Skeletal muscle satellite cell (primary cell): ENCODE data around the gene ENG. TPM values are rescaled to one million over a fixed set of nuclear protein-coding genes. Genes with fewer than 3 reads are reported as not detected.

ENCODE experiments used
- H3K27me3 ChIP-seq: 2 replicates; pipeline ENCODE4 v1.7.0; 2013; ENCODE audit warnings: low read length; ENCODE audit not compliant: control insufficient read depth, insufficient read depth
- H3K36me3 ChIP-seq: 2 replicates; pipeline ENCODE4 v1.7.0; 2013; ENCODE audit warnings: mild to moderate bottlenecking, control low read depth, low read length; ENCODE audit not compliant: insufficient read depth
- H3K4me1 ChIP-seq: 2 replicates; pipeline ENCODE4 v1.7.0; 2013; ENCODE audit warnings: low read length; ENCODE audit not compliant: control insufficient read depth, insufficient read depth
- H3K4me2 ChIP-seq: 2 replicates; pipeline ENCODE4 v1.7.0; 2013; ENCODE audit warnings: mild to moderate bottlenecking, low read length
- H3K4me3 ChIP-seq: 2 replicates; pipeline ENCODE4 v1.7.0; 2013; ENCODE audit warnings: low read length
- H3K9ac ChIP-seq: 2 replicates; pipeline ENCODE4 v1.7.0; 2013; ENCODE audit warnings: mild to moderate bottlenecking, low read depth, low read length, moderate library complexity
- H3K9me3 ChIP-seq: replicated peaks from 2 replicates; pipeline ENCODE4 v1.7.0; 2013; ENCODE audit warnings: mild to moderate bottlenecking, control low read depth, low read length
- small RNA-seq: library from RNA; depleted of rRNA; stranded (forward); fragments of <200 nt; gene quantifications from one replicate; pipeline ENCODE3, GENCODE V24; 2012

Gene ENG

DNA sequence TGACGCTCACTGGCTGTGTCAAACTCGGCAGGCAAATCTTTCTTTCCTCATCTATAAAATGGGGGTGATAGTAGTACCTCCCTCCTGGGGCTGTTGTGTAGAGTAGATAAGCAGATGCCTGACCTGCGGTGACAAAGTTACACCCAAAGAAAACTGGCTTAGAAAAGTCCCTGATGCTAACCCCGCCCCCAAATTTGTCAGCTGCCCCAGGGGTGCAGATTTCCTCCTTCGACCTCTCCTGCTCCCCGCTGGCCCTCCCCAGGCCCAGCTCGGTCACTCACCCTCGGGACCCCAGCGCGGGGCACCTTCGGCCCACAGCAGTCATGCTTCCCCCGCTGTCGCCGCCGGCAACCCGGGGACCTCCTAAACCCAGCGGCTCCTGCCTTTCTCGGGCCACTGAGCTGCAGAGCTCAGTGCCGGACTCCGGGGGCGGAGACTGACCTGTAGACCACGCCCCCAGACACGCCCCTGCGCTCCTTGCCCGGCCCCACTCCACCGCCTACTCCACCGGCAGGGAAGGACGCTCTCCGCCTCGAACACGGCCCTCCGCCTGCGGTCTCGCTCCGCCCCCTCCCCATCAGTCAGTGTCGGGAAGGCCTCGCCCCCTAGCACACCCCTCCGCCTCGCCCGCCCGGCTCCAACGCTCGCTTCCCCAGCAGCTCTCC is 83.4 kb downstream of the ENG start:
- Histone ChIP-seq H3K9me3 (no peaks in the 10 kb centered on the region), H3K4me3 (peak overlapping the region; percentile 69), H3K4me1 (peaks cover 5% of the 10 kb centered on the region), H3K9ac (no peak overlapping the region), H3K4me2 (peak overlapping the region; percentile 92), H3K36me3 (no peaks in the 10 kb centered on the region), H3K27me3 (peaks cover 27% of the 10 kb centered on the region)

DNA sequence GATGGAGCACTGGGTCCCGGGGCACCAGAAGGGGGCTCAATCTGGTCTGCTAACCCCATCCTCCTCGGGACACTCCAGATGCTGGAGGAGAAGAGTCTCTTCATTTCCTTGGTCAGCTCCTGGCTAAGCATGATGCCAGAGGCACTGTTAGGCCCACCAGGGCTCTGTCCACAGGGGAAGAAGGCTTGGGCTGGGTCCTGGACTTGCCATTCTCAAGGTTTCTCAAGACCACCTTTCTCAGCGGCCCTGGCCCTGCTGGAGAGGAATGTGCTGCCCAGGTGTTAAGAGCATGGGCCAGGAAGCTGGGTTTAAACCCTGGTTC is 83.9 kb downstream of the ENG start:
- H3K27me3 ChIP-seq: peaks cover 30% of the 10 kb centered on the region
- peak overlapping the region; percentile 92 for H3K4me2 ChIP-seq
- no peaks in the 10 kb centered on the region for H3K9me3 ChIP-seq
- peaks cover 5% of the 10 kb centered on the region for H3K4me1 ChIP-seq
- no peak overlapping the region for H3K4me3 ChIP-seq
- no peaks in the 10 kb centered on the region for H3K36me3 ChIP-seq
- H3K9ac ChIP-seq: no peak overlapping the region

DNA sequence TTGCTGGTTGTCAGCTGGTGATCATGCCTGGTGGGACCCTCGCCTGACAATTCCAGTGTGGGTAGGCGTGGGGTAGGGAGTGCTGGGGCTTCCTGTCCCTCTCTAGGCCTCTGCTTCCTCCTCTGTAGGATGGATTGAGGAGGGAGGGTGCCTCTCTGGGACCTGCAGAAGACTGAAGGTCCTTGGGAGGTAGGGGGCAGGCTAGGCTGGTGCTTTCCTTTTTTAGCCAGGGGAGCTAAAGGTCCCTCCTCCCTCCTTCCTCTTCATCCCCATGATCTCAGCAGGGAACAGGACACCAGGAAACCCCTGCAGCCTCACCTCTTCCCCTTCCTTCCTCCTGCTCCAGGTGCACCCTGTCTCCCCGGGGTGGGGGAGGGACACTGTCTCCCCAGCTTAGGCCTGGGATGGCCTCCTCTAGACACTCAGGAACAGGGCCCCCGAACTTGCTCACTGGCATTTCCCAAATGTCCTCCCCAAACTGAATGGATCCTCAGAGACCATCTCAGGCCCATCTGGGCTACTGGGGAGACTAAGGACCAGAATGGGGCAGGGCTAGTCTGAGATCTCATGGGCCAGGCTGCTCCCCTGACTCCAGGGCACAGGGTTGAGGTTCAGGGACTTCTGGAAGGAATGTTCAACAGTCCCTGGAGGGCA is 84.4 kb downstream of the ENG start:
- Histone ChIP-seq H3K4me1 (peaks cover 5% of the 10 kb centered on the region), H3K4me3 (no peak overlapping the region), H3K9me3 (no peaks in the 10 kb centered on the region), H3K27me3 (peaks cover 30% of the 10 kb centered on the region), H3K36me3 (no peaks in the 10 kb centered on the region), H3K9ac (no peak overlapping the region), H3K4me2 (no peak overlapping the region)

DNA sequence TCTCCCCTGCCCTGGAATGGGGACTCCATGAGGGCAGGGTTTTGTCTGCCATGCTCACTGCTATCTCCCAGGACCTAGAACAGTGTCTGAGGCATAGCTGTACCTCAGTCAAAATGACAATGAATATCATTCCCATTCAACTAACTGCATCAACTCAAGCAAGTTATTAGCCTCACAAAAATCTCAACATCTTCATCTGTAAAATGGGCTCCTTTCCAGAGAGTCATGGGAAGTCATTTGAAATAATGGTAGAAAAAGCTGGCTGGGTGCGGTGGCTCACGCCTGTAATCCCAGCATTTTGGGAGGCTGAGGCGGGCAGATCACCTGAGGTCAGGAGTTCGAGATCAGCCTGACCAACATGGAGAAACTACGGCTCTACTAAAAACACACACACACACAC is 85.4 kb downstream of the ENG start:
- Histone ChIP-seq H3K4me2 (no peak overlapping the region), H3K36me3 (no peaks in the 10 kb centered on the region), H3K4me1 (peaks cover 5% of the 10 kb centered on the region), H3K9ac (no peak overlapping the region), H3K9me3 (no peaks in the 10 kb centered on the region), H3K27me3 (peaks cover 25% of the 10 kb centered on the region), H3K4me3 (no peak overlapping the region)

DNA sequence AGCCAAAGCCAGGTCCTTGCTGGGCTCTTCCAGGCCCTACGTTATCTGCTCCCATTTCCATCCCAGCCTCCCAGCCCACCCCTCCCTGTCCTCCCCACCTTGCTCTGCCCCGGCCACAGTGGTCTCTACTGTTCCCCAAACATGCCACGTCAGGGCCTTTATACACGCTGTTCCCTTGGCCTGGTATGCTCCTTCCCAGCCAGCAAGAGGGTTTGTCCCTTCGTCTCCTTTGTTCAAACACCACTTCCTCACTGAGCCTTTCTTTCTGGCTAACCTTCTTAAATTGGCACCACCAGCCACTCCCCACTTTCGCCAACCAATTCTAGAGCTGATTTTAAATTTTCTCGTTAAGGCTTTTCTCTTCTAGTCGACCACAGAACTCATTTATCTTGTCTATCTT is 85.8 kb downstream of the ENG start:
- Histone ChIP-seq H3K4me1 (peaks cover 5% of the 10 kb centered on the region), H3K36me3 (no peaks in the 10 kb centered on the region)

DNA sequence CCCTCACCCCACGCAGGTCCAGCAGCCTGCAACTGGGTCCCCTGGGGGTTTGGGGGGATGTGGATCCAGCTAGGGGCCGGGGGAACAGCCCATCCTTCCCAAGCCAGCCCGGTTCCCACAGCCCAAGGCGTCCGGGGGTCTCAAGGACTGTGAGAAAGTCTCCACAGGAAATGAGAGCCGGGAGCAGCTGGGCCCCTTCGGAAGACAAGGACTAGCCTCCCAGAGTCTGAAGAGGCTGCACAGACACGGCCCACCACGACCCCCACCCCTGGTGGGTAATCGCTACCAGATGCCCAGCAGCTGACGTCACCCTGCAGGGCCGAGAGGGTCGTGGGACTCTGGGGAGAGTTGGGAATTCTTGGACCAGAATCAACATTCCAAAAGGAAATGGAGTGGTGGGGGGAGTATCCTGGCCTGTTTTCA is 86.5 kb downstream of the ENG start:
- H3K4me2 ChIP-seq: no peak overlapping the region
- no peak overlapping the region for H3K4me3 ChIP-seq
- H3K36me3 ChIP-seq: no peaks in the 10 kb centered on the region
- peaks cover 26% of the 10 kb centered on the region for H3K27me3 ChIP-seq
- H3K9ac ChIP-seq: no peak overlapping the region
- no peaks in the 10 kb centered on the region for H3K9me3 ChIP-seq
- peaks cover 5% of the 10 kb centered on the region for H3K4me1 ChIP-seq

More for the DNA sequence above, 85.8 kb downstream of the ENG start:
- Histone ChIP-seq H3K4me3 (no peak overlapping the region), H3K4me2 (no peak overlapping the region), H3K27me3 (peaks cover 24% of the 10 kb centered on the region), H3K9me3 (no peaks in the 10 kb centered on the region), H3K9ac (no peak overlapping the region)

DNA sequence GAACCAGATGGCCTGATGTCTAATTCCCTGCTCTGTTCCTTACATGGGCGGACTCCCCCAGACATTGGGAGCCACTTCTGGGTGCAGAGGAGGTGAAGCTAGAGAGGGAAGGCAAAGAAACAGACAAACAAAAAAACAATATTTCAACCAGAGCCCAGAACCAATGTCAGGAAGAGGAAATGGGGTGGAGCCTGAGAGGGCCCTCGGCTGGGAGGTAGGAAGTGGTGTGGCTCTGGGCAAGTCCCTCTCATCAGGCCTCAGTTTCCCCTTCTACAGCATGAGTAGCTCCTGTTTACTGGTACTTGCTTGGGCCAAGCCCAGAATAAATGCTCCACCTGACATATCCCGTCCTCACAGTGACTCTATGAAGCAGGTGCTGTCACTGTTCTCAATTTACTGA is 87.0 kb downstream of the ENG start:
- peaks cover 5% of the 10 kb centered on the region for H3K4me1 ChIP-seq
- H3K4me2 ChIP-seq: no peak overlapping the region
- H3K9me3 ChIP-seq: no peaks in the 10 kb centered on the region
- H3K27me3 ChIP-seq: peaks cover 26% of the 10 kb centered on the region
- no peak overlapping the region for H3K9ac ChIP-seq
- H3K4me3 ChIP-seq: no peak overlapping the region
- H3K36me3 ChIP-seq: no peaks in the 10 kb centered on the region

DNA sequence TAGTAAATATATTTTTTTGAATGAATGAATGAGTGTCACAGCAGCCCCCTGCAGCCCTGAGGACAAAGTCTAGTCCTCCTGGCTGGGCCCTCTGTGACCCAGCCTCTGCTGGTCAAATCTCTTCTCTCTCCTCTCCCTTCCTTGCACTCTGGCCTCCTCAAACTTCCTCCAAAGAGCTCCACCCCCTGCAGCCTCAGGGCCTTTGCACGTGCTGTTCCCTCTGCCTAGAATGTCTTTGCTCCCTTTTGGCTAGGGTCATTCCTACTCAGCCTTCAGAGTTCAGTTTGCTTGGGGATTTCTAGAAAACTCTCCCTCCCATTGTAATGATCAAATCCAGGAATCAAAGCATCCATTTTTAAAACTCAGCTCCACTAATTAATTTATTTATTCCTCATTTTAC is 89.0 kb downstream of the ENG start:
- H3K9ac ChIP-seq: no peak overlapping the region
- no peaks in the 10 kb centered on the region for H3K4me1 ChIP-seq
- H3K27me3 ChIP-seq: peaks cover 39% of the 10 kb centered on the region
- H3K9me3 ChIP-seq: no peaks in the 10 kb centered on the region
- H3K36me3 ChIP-seq: no peaks in the 10 kb centered on the region
- no peak overlapping the region for H3K4me3 ChIP-seq
- no peak overlapping the region for H3K4me2 ChIP-seq

Small RNA genes within 50 kb of the gene (small RNA-seq; reads per million reads assigned to genes)
- gene MIR4672 (0.91 reads per million, percentile 25 among the genes with 10 or more reads in this experiment), gene RF00019 (not detected), gene RNA5SP296 (not detected)
